A549 treated with Mapracorat at 1 μM for 4 hours (cell line): ENCODE results near the gene UPF3B. TPM values are rescaled to one million over a fixed set of nuclear protein-coding genes. Genes with fewer than 3 reads are reported as not detected.

ENCODE experiments used
- total RNA-seq: library from RNA; stranded (reverse); fragments of 200-300 nt; extraction: Qiagen RNA extraction; gene quantifications from 5 replicates; pipeline ENCODE4 v1.2.3, GENCODE V29; 2022

Gene UPF3B
- total RNA-seq = 17.3 to 23.5 TPM (median 18.9 TPM) in 5 replicates

GRCh38 chrX:119852382-119853353 lies at the start of gene UPF3B:
Gene UPF3B, minus strand, starts transcription at chrX:119852963. Its CDS starts 35 bp downstream, at chrX:119852928.

GRCh38 chrX:119895843-119896326 lies 43.1 kb upstream of the UPF3B start, which contains the start of gene AKAP14:
Gene AKAP14, plus strand, starts transcription at chrX:119895893. Its CDS starts 7,331 bp downstream, at chrX:119903224.

GRCh38 chrX:119871599-119872395 lies 19.0 kb upstream of the UPF3B start, which contains the start of the genes NDUFA1 and RNF113A:
Gene NDUFA1, plus strand, starts transcription at chrX:119871832. Its CDS starts 80 bp downstream, at chrX:119871912.
Gene RNF113A, minus strand, starts transcription at chrX:119871733. Its CDS starts 120 bp downstream, at chrX:119871613.

GRCh38 chrX:119791437-119792231 lies 61.1 kb downstream of the UPF3B start, which contains the start of gene RPL39:
Gene RPL39, minus strand, starts transcription at chrX:119791630. Its CDS starts 54 bp downstream, at chrX:119791576.

Other genes with a start within 250 kb of the UPF3B start
- gene NKRF, start 246.5 kb downstream of the UPF3B start, total RNA-seq = 16.8 to 18.7 TPM (median 17.0 TPM) in 5 replicates
- 9.6 to 12.6 TPM (median 10.9 TPM) in 5 replicates for gene SEPTIN6, start 159.8 kb downstream of the UPF3B start, total RNA-seq
- gene SOWAHD, start 94.4 kb downstream of the UPF3B start, total RNA-seq = 0.15 to 0.19 TPM in 2 of 5 replicates, not detected in the others
- gene RPL39, start 61.3 kb downstream of the UPF3B start, total RNA-seq = 3,384 to 5,279 TPM (median 3,551 TPM) in 5 replicates
- 27.9 to 31.5 TPM (median 30.4 TPM) in 5 replicates for gene RNF113A, start 18.8 kb upstream of the UPF3B start, total RNA-seq
- 230 to 315 TPM (median 247 TPM) in 5 replicates for gene NDUFA1, start 18.9 kb upstream of the UPF3B start, total RNA-seq
- not detected in 5 replicates for gene AKAP14, start 42.9 kb upstream of the UPF3B start, total RNA-seq
- gene NKAP, start 90.8 kb upstream of the UPF3B start, total RNA-seq = 6.9 to 7.8 TPM (median 7.1 TPM) in 5 replicates
- gene RHOXF2B, start 224.7 kb upstream of the UPF3B start, total RNA-seq = not detected in 5 replicates